Ovary (tissue), 9 donors: ENCODE results near the gene ADAMTS6. TPM values are rescaled to one million over a fixed set of nuclear protein-coding genes. Genes with fewer than 3 reads are reported as not detected.

Experiments
- DNase-seq, 5 donors: peaks; one replicate each; pipeline ENCODE4 v3.0.0-alpha.2; 2019 to 2020
- H3K27ac ChIP-seq, 2 donors: fragments of 200-600 bp; one replicate each; pipeline versions ENCODE4 v1.5.1 to v1.8.0; 2019 to 2022
- H3K27me3 ChIP-seq: fragments of 200-600 bp; one replicate; pipeline ENCODE4 v1.8.0; 2022
- H3K36me3 ChIP-seq: fragments of 200-600 bp; sonication (generic); one replicate; pipeline ENCODE4 v1.5.1; 2019
- H3K4me1 ChIP-seq: one replicate; pipeline ENCODE4 v1.8.1; 2013; ENCODE audit warnings: mild to moderate bottlenecking, moderate library complexity; ENCODE audit not compliant: insufficient read depth
- H3K4me3 ChIP-seq: fragments of 200-600 bp; sonication (generic); one replicate; pipeline ENCODE4 v1.5.1; 2017
- H3K9me3 ChIP-seq, 2 donors: fragments of 200-600 bp in 1 of 2; sonication (generic) in 1 of 2; one replicate each; pipeline versions ENCODE4 v1.5.1 to v1.8.1; 2013 to 2019; ENCODE audit warnings: mild to moderate bottlenecking in 1 of 2, moderate library complexity in 1 of 2
- EP300 ChIP-seq: sonication (generic); formaldehyde crosslinking; IDR thresholded peaks from one replicate; pipeline ENCODE4 v1.6.1; 2017; ENCODE audit warnings: antibody characterized with exemption
- POLR2A ChIP-seq: fragments of 450-650 bp; IDR thresholded peaks from one replicate; pipeline ENCODE4 v1.6.1; 2017; ENCODE audit warnings: antibody characterized with exemption, mild to moderate bottlenecking, moderate library complexity
- WGBS, 3 donors: extraction: QIAGEN DNeasy Blood & Tissue Kit in 1 of 3; methylation state at CpG; one replicate each; pipeline versions ENCODE4 v1.1.5 to v1.1.7; 2013 to 2017; 5-methylcytosine and 5-hydroxymethylcytosine counted together
- intact Hi-C, 4 donors: fragments of 100-400 bp; cut with DNase I; formaldehyde crosslinking; loops; one replicate each; pipeline versions ENCODE4 v1.11.0 to v1.15.1; 2022 to 2023
- polyA plus RNA-seq, 2 donors: library from polyadenylated mRNA; stranded (reverse); fragments of 200-250 nt in 1 of 2; fragments of 350-450 nt in 1 of 2; fragmentation: Illumina TruSeq in 1 of 2; extraction: RNeasy Lipid Tissue Mini Kit (QIAGEN cat#74804) in 1 of 2; gene quantifications; one replicate each; pipeline ENCODE4 v1.2.3, GENCODE V29; 2013 to 2014
- small RNA-seq: library from RNA; depleted of rRNA; stranded (forward); fragments of <200 nt; gene quantifications from one replicate; pipeline ENCODE3, GENCODE V24; 2016
- total RNA-seq, 7 donors: library from RNA; depleted of rRNA in 2 of 7; stranded (reverse); fragments of >200 nt in 2 of 7; fragmentation: NEBNext Ultra II Directional in 3 of 7; extraction: Animal tissue kit (Norgen Biotek cat#: 25700) in 3 of 7; gene quantifications; one replicate each; pipeline versions ENCODE4 v1.1.0 to v1.2.4, GENCODE V29; 2016 to 2023
- TF ChIP-seq, protein P1 (sequence below), 3 donors: fragments of 450-650 bp in 2 of 3; fragments of 200-600 bp in 1 of 3; IDR thresholded peaks; one replicate each; pipeline versions ENCODE4 v1.5.1 to v1.8.0; 2016 to 2022; ENCODE audit warnings: antibody characterized with exemption in 3 of 3, mild to moderate bottlenecking in 1 of 3
- donor health status: DM: no; HTN: no; CAD: no; lungs with moderate emphysema.
- donor health status: DM: no; HTN: no; CAD: no.
- donor health status: Bipolar disorder and iron deficiency.
- donor health status: DM: yes; HTN: yes; CAD: no.
- donor health status: DM: no; HTN: no; CAD: no.
- donor health status: DM: yes; HTN: yes; CAD: no.

ADAMTS6 gene
- total and polyA plus RNA-seq, 9 donors: 0.96 to 7.2 (median 2.2) TPM

DNA sequence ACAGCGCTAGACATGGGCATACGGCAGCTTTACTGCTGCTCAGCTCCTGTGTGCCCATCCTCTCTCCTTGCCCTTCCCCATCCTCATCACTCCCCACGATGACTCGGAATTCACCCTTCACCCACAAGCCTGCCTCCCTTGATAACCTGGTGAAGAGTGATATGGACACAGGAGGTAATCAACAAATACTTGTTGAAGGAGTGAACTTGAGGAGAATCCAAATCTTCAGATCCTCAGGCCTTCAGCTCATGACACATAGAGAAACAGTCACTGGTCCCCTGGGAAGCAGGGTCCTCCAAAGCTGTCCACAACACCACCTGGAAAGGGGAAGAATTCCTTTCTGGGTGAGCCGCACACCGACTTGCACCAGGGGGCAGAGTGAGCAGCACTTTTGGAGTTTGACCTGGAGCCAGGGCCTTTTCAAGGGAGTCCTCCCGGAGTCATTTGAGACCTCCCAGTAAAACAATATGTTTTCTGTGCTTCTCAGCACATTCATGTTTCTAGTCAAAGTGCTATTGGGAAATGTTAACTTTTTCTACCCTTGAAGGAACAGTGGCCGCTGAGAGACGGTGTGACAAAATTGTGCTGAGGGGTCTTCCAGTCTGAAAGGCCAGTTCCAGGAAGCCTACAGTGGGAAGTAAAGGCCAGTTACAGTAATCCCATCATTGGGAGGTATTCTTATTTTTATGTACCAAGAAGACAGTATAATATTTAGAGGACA, 380.6 kb downstream of the ADAMTS6 start:
- peak; percentile 63 to 76 (median 73) for DNase-seq
- Histone ChIP-seq H3K27me3 (no peaks in the 10 kb centered on the region), H3K36me3 (no peaks in the 10 kb centered on the region), H3K9me3 (no peaks in the 10 kb centered on the region), H3K27ac (peak overlapping the region in 1 of 2 donors; percentile 80), H3K4me1 (peaks cover 6% of the 10 kb centered on the region), H3K4me3 (no peak overlapping the region)
- WGBS, 3 donors: 48 to 64% (median 50%) methylated on average over 9 of the region's 9 CpGs
- TF ChIP-seq, protein P1, sequence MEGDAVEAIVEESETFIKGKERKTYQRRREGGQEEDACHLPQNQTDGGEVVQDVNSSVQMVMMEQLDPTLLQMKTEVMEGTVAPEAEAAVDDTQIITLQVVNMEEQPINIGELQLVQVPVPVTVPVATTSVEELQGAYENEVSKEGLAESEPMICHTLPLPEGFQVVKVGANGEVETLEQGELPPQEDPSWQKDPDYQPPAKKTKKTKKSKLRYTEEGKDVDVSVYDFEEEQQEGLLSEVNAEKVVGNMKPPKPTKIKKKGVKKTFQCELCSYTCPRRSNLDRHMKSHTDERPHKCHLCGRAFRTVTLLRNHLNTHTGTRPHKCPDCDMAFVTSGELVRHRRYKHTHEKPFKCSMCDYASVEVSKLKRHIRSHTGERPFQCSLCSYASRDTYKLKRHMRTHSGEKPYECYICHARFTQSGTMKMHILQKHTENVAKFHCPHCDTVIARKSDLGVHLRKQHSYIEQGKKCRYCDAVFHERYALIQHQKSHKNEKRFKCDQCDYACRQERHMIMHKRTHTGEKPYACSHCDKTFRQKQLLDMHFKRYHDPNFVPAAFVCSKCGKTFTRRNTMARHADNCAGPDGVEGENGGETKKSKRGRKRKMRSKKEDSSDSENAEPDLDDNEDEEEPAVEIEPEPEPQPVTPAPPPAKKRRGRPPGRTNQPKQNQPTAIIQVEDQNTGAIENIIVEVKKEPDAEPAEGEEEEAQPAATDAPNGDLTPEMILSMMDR (IDR thresholded peaks at IDR 0.05): peak in 2 of 3 donors; percentile 33 to 42
- TF ChIP-seq POLR2A: no peak
- no peak for TF ChIP-seq EP300
- intact Hi-C loops: loop anchor here in 2 of 4 donors (5.0 to 10.0 kb wide), 2 partner anchors 126 to 381 kb away; partner anchors contain the start of gene ADAMTS6 (in 1 of the 2)

Small RNA genes lying within 50 kb of the gene (small RNA-seq; reads per million reads assigned to genes)
- not detected for gene RF00019

Other genes starting within 250 kb of the ADAMTS6 start
- gene CENPK, start 81.2 kb upstream of the ADAMTS6 start, total RNA-seq: 1 to 10 TPM in 5 of 7 donors, under 1 TPM in 2; 0.83 to 3.0 (median 1.7) TPM
- gene CENPK, start 81.2 kb upstream of the ADAMTS6 start, polyA plus RNA-seq: 1 to 10 TPM; 1.5 to 1.7 TPM
- 10 to 100 TPM; 30.7 to 82.1 (median 36.7) TPM for gene PPWD1, start 81.4 kb upstream of the ADAMTS6 start, total RNA-seq
- gene PPWD1, start 81.4 kb upstream of the ADAMTS6 start, polyA plus RNA-seq: 10 to 100 TPM; 28.0 to 41.7 TPM
- 10 to 100 TPM in 6 of 7 donors, 1 to 10 TPM in 1; 9.3 to 23.4 (median 19.9) TPM for gene TRIM23, start 142.4 kb upstream of the ADAMTS6 start, total RNA-seq
- gene TRIM23, start 142.4 kb upstream of the ADAMTS6 start, polyA plus RNA-seq: 1 to 10 TPM; 8.3 to 9.3 TPM
- 1 to 10 TPM; 1.6 to 3.3 (median 2.6) TPM for gene SHLD3, start 143.1 kb upstream of the ADAMTS6 start, total RNA-seq
- gene SHLD3, start 143.1 kb upstream of the ADAMTS6 start, polyA plus RNA-seq: 1 to 10 TPM; 1.2 to 1.6 TPM
- 10 to 100 TPM; 10.5 to 21.5 (median 13.9) TPM for gene TRAPPC13, start 143.1 kb upstream of the ADAMTS6 start, total RNA-seq
- gene TRAPPC13, start 143.1 kb upstream of the ADAMTS6 start, polyA plus RNA-seq: 10 to 100 TPM; 11.4 to 11.7 TPM
- gene SGTB, start 240.2 kb upstream of the ADAMTS6 start, total RNA-seq: 1 to 10 TPM; 4.9 to 9.9 (median 7.1) TPM
- 1 to 10 TPM; 2.6 to 8.4 TPM for gene SGTB, start 240.2 kb upstream of the ADAMTS6 start, polyA plus RNA-seq
- gene NLN, start 240.3 kb upstream of the ADAMTS6 start, total RNA-seq: 10 to 100 TPM in 3 of 7 donors, 1 to 10 TPM in 4; 2.3 to 16.3 (median 8.2) TPM
- gene NLN, start 240.3 kb upstream of the ADAMTS6 start, polyA plus RNA-seq: 10 to 100 TPM in 1 of 2 donors, 1 to 10 TPM in 1; 2.5 to 11.0 TPM